Nephron progenitor cell (in vitro differentiated cells): ENCODE data around the gene HIVEP3.

Experiments used
- DNase-seq: peaks from one replicate; pipeline ENCODE4 v3.0.0; 2021
- H3K27ac Mint-ChIP-seq: 2 replicates; pipeline ENCODE4 v1.8.0; 2021; ENCODE audit warnings: mild to moderate bottlenecking, moderate library complexity, mixed read lengths
- H3K27me3 Mint-ChIP-seq: 2 replicates; pipeline ENCODE4 v1.8.0; 2021; ENCODE audit warnings: mild to moderate bottlenecking, low read depth, mixed read lengths; ENCODE audit not compliant: poor library complexity
- H3K36me3 Mint-ChIP-seq: 2 replicates; pipeline ENCODE4 v1.8.0; 2021; ENCODE audit warnings: low read depth, mixed read lengths
- H3K4me1 Mint-ChIP-seq: 2 replicates; pipeline ENCODE4 v1.8.0; 2021; ENCODE audit warnings: mixed read lengths
- H3K4me3 Mint-ChIP-seq: 2 replicates; pipeline ENCODE4 v1.8.0; 2021; ENCODE audit warnings: mild to moderate bottlenecking, moderate library complexity, mixed read lengths
- H3K9me3 Mint-ChIP-seq: 2 replicates; pipeline ENCODE4 v1.8.0; 2021; ENCODE audit warnings: mild to moderate bottlenecking, moderate library complexity, mixed read lengths
- CTCF ChIP-seq: fragments of 200-600 bp; sonication (generic); IDR thresholded peaks from 2 replicates; pipeline ENCODE4 v1.5.0; 2021; ENCODE audit warnings: antibody characterized with exemption

Gene HIVEP3

GRCh38 chr1:41918450-41919043, at the start of gene HIVEP3:
TSS of gene HIVEP3 (minus strand) at chr1:41918922.
- Mint-ChIP-seq H3K36me3 (no peaks in the 10 kb centered on the region), H3K9me3 (peaks cover 18% of the 10 kb centered on the region), H3K27ac (no peak within 1 kb of the TSS), H3K4me1 (peaks cover 40% of the 10 kb centered on the region), H3K27me3 (peaks cover 87% of the 10 kb centered on the region), H3K4me3 (peak within 1 kb of the TSS; percentile 83)
- no peak for DNase-seq
- no peak for TF ChIP-seq CTCF

- TF ChIP-seq CTCF = no peak
- H3K27ac Mint-ChIP-seq = no peak overlapping the region
- H3K36me3 Mint-ChIP-seq = no peaks in the 10 kb centered on the region
- DNase-seq = no peak
- peaks cover 9% of the 10 kb centered on the region for H3K27me3 Mint-ChIP-seq
- no peaks in the 10 kb centered on the region for H3K4me1 Mint-ChIP-seq
- no peak overlapping the region for H3K4me3 Mint-ChIP-seq
- peaks cover 28% of the 10 kb centered on the region for H3K9me3 Mint-ChIP-seq
Observed at GRCh38 chr1:41964400-41964799, 45.7 kb upstream of the HIVEP3 start.

GRCh38 chr1:41963636-41964035, 44.9 kb upstream of the HIVEP3 start:
- Mint-ChIP-seq H3K4me3 (no peak overlapping the region), H3K9me3 (peaks cover 25% of the 10 kb centered on the region), H3K4me1 (no peaks in the 10 kb centered on the region), H3K36me3 (no peaks in the 10 kb centered on the region), H3K27ac (no peak overlapping the region), H3K27me3 (peaks cover 11% of the 10 kb centered on the region)
- no peak for TF ChIP-seq CTCF
- no peak for DNase-seq

- peaks cover 6% of the 10 kb centered on the region for H3K27me3 Mint-ChIP-seq
- no peak for DNase-seq
- peak overlapping the region; percentile 21 for H3K27ac Mint-ChIP-seq
- TF ChIP-seq CTCF = no peak
- no peaks in the 10 kb centered on the region for H3K9me3 Mint-ChIP-seq
- H3K4me3 Mint-ChIP-seq = no peak overlapping the region
- H3K36me3 Mint-ChIP-seq = no peaks in the 10 kb centered on the region
- peaks cover 14% of the 10 kb centered on the region for H3K4me1 Mint-ChIP-seq
Observed at GRCh38 chr1:41958015-41958673, 39.4 kb upstream of the HIVEP3 start.

GRCh38 chr1:41957568-41957967, 38.8 kb upstream of the HIVEP3 start:
- peaks cover 14% of the 10 kb centered on the region for H3K4me1 Mint-ChIP-seq
- H3K9me3 Mint-ChIP-seq = no peaks in the 10 kb centered on the region
- no peak overlapping the region for H3K4me3 Mint-ChIP-seq
- no peak overlapping the region for H3K27ac Mint-ChIP-seq
- H3K36me3 Mint-ChIP-seq = no peaks in the 10 kb centered on the region
- peaks cover 6% of the 10 kb centered on the region for H3K27me3 Mint-ChIP-seq
- no peak for TF ChIP-seq CTCF
- no peak for DNase-seq
